HG03095 (cell line): ENCODE results near the gene SNX8.

Source experiments
- ATAC-seq: cut with Tn5 transposase; IDR thresholded peaks from one replicate; pipeline ENCODE4 v1.9.1; 2021; ENCODE audit warnings: moderate library complexity; ENCODE audit not compliant: unreplicated experiment

SNX8 gene

DNA sequence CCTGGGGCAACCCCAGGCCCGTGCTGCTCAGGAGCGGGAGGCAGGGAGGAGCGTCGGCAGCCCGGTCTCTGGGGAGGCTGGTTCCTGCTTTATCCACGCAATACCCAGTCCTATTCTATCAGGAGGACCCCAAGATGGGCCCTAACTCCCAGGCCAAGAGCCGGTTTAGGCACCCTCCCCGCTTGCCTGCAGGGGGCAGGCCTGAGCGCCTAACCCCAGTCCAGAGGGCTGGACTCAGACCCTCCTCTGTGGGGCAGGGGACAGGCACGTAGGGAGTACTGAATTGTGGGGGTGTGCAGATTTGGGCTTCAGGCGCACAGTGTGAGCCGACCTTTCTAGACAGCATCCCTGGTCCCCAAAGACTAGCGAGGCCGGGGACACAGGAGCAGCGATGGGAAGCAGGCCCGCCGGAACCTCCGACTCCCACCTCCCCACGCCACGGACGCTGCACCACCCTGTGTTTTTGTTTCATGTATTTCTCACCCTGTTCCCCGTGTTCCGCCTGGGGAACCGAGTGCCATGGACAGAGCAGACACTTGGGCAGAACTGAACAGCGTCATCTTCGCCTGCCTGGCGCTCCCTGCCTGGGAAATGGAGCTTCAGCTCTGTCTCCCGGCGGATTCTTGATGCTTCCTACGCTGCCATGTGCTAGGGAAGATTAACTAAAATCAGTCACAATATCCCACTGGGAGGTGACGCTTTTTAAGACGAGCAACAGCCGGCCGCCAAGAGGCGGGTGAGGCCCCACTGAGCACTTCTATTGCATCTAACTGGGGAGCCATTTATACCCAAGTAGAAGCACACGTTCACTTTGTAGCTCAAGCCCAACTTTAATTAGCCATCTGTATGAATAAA lies 66.9 kb downstream of the SNX8 start:
- no peak for ATAC-seq

DNA sequence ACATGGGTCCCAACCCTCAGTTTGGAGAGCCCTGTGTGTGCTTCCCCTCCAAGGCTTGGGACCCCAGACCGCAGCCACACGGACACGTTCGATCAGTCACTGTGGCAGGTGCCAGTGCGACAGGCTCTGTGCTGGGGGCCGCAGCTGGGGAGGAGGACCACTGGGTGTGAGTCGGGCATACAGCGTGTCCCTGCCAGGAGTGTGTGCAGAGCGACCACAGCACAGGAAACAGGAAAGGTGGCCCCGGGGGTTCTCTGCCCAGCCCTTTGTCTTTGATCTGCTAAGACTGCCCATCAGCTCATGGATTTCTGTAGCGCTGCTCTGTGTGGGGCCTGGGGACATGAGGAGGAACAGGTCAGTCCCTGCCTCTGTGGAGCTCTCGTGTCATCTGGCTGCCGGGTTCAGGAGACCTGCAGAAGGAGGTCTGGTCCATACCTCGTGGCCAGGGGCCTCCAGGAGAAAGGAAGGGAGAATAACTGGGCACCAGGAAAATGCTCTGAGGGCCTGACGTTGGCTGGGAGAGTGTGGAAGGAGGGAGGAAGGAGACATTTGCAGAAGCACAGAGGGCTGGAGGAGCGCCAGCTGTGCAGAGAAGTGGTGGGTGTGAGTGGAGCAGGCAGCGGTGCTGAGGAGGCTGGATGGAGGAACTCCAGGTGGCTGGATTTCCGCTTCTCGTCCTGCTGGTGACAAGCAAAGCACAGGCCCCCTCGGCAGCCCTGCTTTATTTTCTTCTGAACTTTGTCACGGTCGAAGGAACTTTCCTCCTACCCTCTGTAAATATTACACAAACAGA lies 68.2 kb downstream of the SNX8 start:
- no peak for ATAC-seq

DNA sequence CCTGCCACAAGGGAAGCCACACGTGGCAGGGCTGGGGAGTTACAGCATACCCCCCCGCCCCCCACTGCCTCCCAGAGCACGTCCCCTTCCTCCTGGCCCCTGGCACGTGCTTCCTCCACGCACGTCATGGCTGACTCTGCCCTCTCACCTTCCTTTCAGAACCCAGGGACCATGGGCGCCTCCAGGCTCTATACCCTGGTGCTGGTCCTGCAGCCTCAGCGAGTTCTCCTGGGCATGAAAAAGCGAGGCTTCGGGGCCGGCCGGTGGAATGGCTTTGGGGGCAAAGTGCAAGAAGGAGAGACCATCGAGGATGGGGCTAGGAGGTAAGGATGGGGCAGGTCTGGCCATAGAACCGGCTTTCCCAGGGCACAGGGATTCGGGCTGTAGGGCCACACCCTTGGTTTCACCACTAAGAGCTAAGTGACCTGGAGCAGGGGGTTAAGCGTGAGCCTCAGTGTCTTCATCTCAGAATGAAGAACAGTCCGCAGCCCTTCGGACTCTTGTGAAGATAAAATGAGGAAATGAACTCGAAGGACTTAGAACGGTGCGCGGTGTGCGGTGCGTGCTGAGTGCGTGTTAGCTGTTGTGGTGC lies 69.7 kb downstream of the SNX8 start:
- no peak for ATAC-seq

DNA sequence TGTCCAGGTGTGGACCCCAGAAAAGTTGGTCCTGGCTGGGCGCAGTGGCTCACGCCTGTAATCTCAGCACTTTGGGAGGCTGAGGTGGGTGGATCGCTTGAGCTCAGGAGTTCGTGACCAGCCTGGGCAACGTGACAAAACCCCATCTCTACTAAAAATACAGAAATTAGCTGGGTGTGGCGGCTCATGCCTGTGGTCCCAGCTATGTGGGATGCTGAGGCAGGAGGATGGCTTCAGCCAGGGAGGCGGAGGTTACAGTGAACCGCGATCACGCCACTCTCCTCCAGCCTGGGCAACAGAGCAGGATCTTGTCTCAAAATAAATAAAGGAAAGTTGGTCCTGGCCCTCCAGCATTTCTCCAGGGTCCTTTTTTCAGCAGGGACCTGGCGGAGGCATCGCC lies 70.8 kb downstream of the SNX8 start:
- ATAC-seq = no peak

DNA sequence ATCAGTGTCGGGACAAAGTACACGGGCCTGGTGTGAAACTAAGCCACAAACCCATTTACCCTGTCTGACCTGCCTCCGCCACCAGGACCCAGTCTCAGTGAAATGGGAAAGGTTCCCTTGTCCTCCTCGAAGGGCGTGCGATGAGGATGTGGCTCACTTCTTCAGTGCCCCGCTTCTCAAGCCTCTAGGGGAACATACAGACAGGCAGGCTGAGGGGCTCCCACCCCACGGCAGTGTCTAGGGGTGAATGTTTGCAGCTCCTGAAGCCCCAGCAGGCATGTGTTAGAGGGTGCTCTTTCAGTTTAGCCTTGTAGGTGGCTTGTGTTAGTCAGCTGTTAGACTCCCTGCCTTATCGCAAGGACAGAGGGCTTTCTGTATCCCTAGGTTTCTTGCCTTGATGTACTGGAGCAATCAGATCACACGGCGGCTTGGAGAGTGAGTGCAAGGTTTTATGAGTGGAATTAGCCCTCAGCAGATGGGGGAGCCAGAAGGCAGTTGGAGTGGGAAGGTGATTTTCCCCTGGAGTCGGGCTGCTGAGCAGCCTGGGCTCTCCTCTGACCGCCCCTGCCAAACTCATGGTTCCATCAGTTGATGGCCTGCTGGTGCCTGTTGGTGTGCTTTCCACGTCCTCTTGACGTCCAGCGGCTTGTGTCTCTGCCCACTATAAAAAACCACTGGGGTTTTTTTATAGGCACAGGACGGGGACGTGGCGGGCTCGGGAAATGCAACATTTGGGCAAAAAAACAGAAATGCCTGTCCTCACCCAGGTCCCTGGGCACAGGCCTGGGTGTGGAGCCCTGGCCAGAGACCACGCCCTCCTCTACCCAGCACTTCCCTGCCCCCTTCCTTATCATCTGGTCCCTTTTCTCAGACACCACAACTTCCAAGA lies 71.5 kb downstream of the SNX8 start:
- no peak for ATAC-seq

DNA sequence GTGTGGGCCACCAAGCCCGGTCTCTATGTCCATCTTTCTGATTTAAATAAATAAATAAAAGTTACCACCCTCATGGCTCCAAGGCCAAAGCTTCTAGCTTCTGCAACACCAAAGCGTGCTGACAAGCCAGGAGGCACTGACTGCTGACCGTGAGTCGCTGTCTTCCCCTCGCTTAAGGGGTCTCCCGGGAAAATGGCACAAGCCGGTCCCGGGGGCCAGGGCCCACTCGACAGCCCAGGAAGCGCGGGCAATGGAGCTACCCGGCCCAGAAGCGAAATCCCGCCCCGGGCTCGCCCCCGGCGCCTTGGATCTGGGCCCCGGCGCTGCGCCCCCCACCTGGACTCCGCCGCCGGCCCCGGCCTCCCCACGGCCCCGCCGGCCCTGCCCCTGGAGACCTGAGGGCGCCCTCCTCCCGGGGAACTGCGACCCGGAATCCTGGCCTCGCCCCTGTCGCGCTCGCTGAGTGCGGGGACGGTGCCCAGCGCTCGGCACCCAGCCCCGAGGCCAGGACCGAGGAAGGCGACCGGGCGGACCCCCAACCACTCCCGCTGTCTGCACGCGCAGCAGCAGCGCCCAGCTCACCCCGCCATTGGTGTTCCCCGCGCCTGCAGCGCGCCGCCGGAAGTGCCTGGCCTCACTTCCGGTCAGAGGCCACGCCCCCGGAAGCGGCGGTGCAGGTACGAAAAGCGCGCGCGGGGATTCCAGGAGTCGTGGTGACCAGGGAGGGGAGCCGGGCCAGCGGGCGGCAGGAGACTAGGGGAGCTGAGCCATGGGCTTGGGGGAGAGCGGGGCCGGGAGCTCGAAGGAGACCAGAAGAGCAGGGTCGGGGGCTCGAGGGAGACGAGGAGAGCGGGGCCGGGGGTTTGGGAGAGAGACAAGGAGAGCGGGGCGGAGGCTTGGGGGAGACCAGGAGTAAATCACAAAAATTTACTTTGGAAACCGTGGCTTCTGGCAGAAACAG lies 72.4 kb downstream of the SNX8 start, which contains the start of the genes MRM2 and NUDT1:
Gene MRM2, minus strand, starts transcription at position 626 of the 961 bp plus-strand sequence. Its CDS starts 36 bp downstream, at position 590.
Gene NUDT1, plus strand, starts transcription at position 647 of the 961 bp plus-strand sequence. CDS start 2,349 bp downstream, outside the sequence.
- peak; percentile 53 for ATAC-seq

DNA sequence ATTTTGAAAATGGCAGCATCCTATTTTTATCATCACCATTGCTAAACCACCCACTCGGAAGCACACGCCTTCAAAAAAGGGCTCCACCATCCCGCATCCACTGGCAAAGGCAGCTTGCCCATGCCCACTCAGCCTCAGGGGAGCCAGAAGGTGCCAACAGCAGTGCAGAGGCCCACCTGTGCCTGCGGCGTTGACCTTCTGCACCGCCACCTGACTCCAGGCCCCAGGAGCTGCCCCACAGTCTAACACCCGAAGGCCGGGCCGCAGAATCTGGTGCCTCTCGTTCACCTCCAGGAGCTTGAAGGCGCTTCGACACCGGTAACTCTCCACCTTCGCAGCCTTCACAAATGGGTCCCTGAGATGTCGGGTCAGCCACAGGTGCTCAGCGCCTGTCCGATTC lies 75.0 kb downstream of the SNX8 start:
- ATAC-seq = no peak

DNA sequence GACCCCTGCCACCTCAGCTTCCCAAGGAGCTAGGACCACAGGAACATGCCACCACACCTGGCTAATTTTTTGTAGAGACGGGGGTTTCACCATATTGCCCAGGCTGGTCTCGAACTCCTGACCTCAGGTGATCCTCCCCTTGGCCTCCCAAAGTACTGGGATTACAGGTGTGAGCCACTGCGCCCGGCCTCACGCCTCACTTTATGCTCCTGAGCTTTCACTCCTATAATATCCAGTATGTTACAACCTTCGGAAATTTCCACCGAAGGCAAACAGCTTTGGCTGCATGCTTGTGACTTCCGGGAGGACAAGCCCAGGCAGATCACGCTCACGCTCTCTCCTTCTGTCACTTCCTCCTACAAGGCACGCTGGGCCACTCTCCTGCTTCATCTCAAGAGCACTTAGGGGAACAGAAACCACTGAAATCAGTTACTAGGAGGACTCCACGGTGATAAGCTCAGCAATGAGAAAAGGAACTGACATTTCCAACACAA lies 77.1 kb downstream of the SNX8 start:
- ATAC-seq = peak; percentile 61

DNA sequence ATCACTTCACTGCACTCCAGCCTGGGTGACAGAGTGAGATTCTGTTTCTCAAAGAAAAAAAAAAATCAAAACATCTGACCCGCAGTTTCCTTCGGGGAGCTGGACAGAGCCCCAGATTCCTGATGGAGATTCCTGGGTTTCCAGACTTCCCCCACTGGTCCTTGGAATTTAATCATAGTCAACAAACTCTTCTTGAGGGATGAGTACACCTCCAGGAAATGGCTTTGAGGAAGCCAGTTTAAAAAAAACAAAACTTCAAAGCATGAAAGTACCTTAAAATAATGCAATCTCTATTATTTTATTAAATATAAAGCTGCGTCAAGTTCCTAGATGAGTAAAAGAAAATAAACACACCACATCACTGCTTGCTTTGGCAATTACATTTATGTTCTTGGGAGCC lies 80.3 kb downstream of the SNX8 start:
- no peak for ATAC-seq

DNA sequence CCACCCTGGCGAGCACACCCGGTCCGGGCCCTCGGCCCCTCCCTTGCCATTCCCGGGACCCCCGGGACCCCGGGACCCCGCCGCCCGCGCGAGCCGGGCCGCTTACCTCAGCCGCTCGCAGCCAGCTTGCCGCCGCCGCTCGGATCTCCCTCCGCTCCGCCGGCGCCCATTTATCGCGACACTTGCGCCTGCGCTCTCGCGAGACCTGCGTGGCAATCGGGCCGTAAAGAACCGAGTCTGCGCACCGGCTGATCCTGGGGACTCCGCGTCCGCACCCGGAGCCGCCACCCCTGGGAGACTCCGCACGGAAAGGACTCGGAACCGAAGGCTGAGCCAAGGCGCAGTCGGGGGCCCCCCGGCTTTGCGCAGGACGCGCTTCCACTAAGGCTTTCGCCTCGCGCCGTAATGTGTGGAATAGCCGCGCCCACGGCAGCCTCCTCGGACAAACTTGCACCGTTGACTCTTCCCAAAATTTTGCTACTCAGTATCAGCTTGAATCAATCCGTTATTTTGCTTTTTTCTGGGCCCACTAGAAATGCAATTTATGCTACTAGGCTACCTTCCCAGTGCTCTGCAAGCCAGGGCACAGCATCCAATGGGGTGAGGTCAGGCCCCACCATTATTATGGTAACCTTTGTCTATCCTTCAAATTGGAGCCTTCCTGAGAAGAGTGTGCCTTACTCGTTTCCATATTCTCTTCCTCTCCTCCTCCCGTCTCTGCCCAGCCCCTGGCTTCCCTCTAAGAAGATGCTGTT lies 81.3 kb downstream of the SNX8 start, which contains the start of gene MAD1L1:
Gene MAD1L1, minus strand, starts transcription at position 180 of the 755 bp plus-strand sequence. CDS start 2,812 bp downstream, outside the sequence.
- ATAC-seq = peak; percentile 61

DNA sequence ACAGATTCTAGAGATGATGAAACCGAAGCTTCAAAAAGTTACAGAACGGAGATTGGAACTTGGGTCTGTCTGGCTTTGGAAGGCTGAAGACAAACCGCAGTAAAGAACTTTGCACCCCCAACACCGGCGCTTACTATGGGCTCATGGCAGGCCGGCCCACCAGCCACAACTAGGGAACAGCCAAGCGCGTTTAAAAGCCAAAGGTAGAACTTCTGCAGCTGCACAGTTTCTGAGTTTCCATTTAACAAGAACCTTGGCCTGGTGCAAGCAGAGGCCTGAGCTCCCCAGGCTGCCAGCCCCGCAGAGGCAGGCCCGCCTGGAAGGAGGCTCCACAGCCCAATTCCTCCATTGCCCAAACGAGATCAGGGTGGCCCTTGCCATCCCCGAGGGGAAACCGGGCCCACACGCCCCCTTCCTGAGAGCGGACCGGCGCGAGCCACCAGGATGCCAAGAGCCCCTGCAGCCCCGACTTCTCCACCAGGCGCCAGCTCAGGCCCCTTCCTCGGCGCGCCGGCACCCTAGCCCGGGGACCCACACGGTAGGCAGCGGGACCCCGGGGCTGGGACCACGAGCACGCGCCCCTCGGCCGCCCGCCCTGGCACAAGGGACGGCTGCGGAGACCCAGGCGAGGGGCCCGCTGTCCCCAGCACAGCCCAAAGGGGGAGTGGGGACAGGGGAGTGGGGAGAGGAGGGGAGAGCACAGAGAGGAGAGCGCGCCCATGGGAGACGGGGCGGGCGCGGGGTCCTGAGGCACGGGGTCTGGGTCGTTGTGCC lies 82.1 kb downstream of the SNX8 start:
- peak; percentile 25 for ATAC-seq

DNA sequence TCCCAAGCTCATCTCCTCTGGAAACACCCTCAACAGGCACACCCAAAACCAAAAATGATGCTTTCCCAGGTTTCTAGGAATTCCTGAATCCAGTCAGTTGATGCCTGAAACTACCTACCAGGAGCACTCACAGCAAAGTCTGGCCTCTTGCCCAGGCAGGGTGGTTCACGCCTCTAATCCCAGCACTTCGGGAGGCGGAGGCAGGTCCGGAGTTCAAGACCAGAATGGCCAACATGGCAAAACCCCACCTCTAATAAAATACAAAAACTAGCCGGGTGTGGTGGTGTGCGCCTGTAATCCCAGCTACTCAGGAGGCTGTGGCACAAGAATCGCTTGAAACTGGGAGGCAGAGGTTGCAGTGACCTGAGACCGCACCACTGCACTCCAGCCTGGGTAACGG lies 83.4 kb downstream of the SNX8 start:
- ATAC-seq = no peak

DNA sequence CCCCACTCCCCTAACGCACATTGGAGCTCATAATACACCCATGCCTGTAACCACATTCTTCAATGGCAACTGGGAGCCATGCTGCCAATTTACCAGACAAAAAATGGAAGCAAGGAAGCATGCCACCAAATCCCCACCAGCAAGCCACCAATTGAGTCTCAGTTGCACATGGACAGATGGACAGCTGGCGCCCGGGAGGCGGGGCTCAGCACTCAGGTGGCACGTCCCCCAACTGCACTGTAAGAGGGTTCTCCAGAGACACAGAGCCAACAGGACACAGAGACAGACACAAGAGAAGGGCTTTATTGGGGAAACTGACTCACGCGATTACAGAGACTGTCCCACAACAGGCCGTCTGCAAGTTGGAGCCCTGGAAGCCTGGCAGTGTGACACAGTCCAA lies 84.0 kb downstream of the SNX8 start:
- no peak for ATAC-seq

DNA sequence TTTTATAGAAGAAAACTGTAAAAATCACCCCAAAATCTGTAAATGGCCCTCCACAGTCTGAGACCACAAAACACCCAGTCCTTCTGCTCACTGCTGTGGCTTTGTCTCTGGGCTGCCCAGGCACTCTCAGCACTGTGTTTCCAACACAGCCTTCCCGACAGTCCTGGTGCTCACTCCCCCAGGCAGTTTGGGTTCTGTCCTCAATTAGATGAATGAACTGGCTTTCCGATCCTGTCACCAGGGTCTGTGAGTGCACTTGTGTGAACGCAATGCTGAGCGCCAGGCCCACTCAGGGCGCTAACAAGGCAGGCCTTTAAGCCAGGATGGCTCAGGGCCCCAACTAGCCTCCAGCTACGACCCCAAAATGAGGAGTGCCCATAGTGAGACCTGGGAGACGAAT lies 84.8 kb downstream of the SNX8 start:
- no peak for ATAC-seq

DNA sequence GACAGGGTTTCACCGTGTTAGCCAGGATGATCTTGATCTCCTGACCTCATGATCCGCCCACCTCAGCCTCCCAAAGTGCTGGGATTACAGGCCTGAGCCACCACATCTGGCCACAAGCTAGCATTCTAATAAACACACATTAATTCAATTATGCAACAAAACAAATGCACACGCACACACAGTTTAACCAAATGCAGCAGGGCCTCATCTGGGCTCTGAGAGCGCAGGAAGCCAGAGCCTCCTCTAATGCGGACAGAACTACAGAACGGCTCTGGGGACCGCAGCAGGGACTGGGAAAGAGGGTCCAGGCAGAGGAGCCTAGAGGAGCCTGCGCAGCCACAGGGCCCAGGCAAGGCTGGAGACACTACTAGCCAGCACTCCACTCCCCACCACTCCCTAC lies 85.3 kb downstream of the SNX8 start:
- no peak for ATAC-seq

DNA sequence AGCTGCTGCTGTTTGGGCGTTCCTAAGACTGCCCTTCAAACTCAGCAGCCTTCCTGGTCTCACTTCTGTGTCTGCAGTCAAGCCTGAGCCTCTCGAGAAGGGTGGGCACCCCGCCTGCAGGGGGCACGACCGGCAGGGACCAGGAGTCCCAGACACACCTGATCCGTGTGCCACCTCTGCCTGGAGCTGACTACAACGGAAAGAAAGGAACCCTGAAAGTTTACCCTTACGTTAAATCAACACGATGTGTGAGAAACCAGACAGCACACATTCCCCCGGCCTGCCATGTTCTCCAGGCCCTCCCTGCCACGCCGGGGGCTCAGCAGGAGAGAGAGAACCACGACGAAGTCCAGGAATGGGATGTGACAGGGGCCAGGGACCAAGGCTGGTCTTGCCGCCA lies 86.5 kb downstream of the SNX8 start:
- no peak for ATAC-seq

DNA sequence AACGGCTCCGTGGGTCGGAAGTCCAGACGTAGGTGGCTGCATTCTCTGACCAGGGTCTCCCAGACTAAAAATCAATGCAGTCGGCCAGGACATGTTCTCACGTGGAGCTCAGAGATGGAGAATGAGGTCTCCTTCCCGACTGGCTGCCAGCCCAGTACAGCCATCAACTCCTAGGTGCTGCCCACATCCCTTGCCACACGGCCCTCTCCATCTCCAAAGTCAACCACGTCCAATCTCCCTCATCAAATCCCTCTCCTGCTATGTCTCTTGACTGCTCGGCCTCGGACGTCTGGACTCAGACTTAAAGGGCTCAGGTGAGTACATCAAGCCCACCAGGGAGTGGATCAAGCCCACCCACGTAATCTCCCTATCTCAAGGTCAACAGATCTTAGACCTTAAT lies 88.4 kb downstream of the SNX8 start:
- ATAC-seq = no peak

DNA sequence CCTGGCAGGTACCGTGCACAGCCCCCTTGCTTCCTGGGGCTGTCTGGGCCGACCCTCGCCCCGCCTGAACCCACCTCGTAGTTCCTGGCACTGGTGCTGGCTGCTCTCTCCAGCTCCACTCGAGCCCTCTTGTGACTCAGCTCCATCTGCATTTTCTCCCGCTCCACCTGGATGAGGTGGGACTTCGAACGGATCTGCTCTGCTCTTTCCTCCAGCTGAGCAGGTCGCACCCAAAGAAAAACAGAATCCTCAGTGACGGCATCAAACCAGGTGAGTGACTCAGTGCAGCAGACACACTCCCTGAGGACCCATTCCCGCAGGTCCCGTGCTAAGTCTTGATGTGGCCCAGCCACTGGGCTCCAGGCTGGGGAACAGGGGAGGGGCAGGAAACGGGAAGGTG lies 88.9 kb downstream of the SNX8 start:
- no peak for ATAC-seq
